Measurements from ENCODE around the gene CBY1.

The CBY1 gene

GRCh38 chr22:38656256-38657044 is at the start of gene CBY1, which contains the start of gene FAM227A:
Gene CBY1 (plus strand): TSS chr22:38656638. CDS start chr22:38668055, 11,417 bp downstream.
Gene FAM227A (minus strand): TSS chr22:38656392. CDS start chr22:38650168, 6,224 bp downstream.
- TF ChIP-seq CTCF (IDR thresholded peaks at IDR 0.05) = no peak
- H3K4me1 Mint-ChIP-seq = peaks cover 23% of the 10 kb centered on the region
- peaks cover 6% of the 10 kb centered on the region for H3K9me3 Mint-ChIP-seq
- peaks cover 10% of the 10 kb centered on the region for H3K36me3 Mint-ChIP-seq (ENCODE audit: low read depth)
- H3K27ac Mint-ChIP-seq = peak within 1 kb of the TSS; percentile 100
- H3K4me3 Mint-ChIP-seq = peak within 1 kb of the TSS; percentile 95
- DNase-seq = peak; percentile 89
- no peaks in the 10 kb centered on the region for H3K27me3 Mint-ChIP-seq (ENCODE audit: low read depth, poor library complexity)

- Mint-ChIP-seq H3K4me1 (peaks cover 12% of the 10 kb centered on the region), H3K27me3 (ENCODE audit: low read depth, poor library complexity) (no peaks in the 10 kb centered on the region), H3K27ac (peak overlapping the region; percentile 29), H3K36me3 (ENCODE audit: low read depth) (peaks cover 38% of the 10 kb centered on the region), H3K4me3 (no peak overlapping the region), H3K9me3 (no peaks in the 10 kb centered on the region)
- TF ChIP-seq CTCF (IDR thresholded peaks at IDR 0.05) = no peak
- no peak for DNase-seq
Observed at GRCh38 chr22:38607680-38608079, 48.8 kb upstream of the CBY1 start.

GRCh38 chr22:38608992-38609750 is 47.3 kb upstream of the CBY1 start:
- Mint-ChIP-seq H3K36me3 (ENCODE audit: low read depth) (peaks cover 33% of the 10 kb centered on the region), H3K9me3 (no peaks in the 10 kb centered on the region), H3K4me1 (peaks cover 12% of the 10 kb centered on the region), H3K27ac (peak overlapping the region; percentile 49), H3K27me3 (ENCODE audit: low read depth, poor library complexity) (no peaks in the 10 kb centered on the region), H3K4me3 (no peak overlapping the region)
- no peak for TF ChIP-seq CTCF (IDR thresholded peaks at IDR 0.05)
- no peak for DNase-seq

- Mint-ChIP-seq H3K9me3 (no peaks in the 10 kb centered on the region), H3K4me3 (no peak overlapping the region), H3K27ac (peak overlapping the region; percentile 48), H3K4me1 (peaks cover 12% of the 10 kb centered on the region), H3K36me3 (ENCODE audit: low read depth) (peaks cover 32% of the 10 kb centered on the region), H3K27me3 (ENCODE audit: low read depth, poor library complexity) (no peaks in the 10 kb centered on the region)
- TF ChIP-seq CTCF (IDR thresholded peaks at IDR 0.05) = no peak
- no peak for DNase-seq
Observed at GRCh38 chr22:38610234-38610633, 46.2 kb upstream of the CBY1 start.

GRCh38 chr22:38611559-38611958 is 44.9 kb upstream of the CBY1 start:
- H3K27me3 Mint-ChIP-seq (ENCODE audit: low read depth, poor library complexity) = no peaks in the 10 kb centered on the region
- H3K27ac Mint-ChIP-seq = no peak overlapping the region
- peaks cover 44% of the 10 kb centered on the region for H3K36me3 Mint-ChIP-seq (ENCODE audit: low read depth)
- no peak for DNase-seq
- H3K9me3 Mint-ChIP-seq = peaks cover 1% of the 10 kb centered on the region
- no peak overlapping the region for H3K4me3 Mint-ChIP-seq
- H3K4me1 Mint-ChIP-seq = peaks cover 8% of the 10 kb centered on the region
- no peak for TF ChIP-seq CTCF (IDR thresholded peaks at IDR 0.05)
